ENCODE data around the gene JHY. TPM values are rescaled to one million over a fixed set of nuclear protein-coding genes. Genes with fewer than 3 reads are reported as not detected.

JHY gene
- total and polyA plus RNA-seq, 2 of the 8 experiments (the other 6 are each of a cell fraction or from before 2014, with no cell fraction given), result 0.29 to 0.91 TPM

DNA sequence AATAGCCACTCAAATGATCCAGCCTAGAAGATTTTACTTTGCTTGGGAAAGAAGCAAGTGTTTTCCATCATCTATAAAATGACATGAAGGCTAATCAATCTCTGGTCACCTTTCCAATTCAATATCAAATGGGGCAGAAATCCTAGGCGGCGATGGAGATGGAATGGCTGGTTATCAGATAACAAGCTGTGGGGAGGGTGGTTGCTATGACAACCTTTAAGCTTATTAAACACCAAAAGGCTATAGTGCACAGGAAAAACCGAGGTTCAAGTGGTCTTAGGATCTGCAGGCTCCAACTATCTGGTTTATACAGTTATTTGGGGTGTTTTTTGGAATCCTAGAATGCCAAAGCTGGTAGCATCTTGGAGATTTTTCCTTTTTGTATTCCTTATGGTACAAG, 113.0 kb downstream of the JHY start:
- Histone ChIP-seq H2BK20ac (ENCODE audit: low read length) (no peak overlapping the region), H3K9me3 (ENCODE audit: insufficient read depth in 2 of 2, low read depth in 1 of 2, low read length in 1 of 2) (no peaks in the 10 kb centered on the region), H3K79me1 (ENCODE audit: low read depth, low read length) (no peaks in the 10 kb centered on the region), H2BK12ac (ENCODE audit: low read depth, low read length) (no peak overlapping the region), H3K14ac (ENCODE audit: insufficient read length) (no peak overlapping the region), H3K27ac (ENCODE audit: low read depth, low read length) (no peak overlapping the region), H2AFZ (ENCODE audit: low read length) (no peak overlapping the region), H3K56ac (replicated peaks; ENCODE audit: insufficient read length, low read depth, low read length) (no peak overlapping the region), H4K20me1 (replicated peaks in 1 of 2; ENCODE audit: control insufficient read depth in 1 of 2, insufficient read depth in 2 of 2, low read length in 2 of 2) (no peaks in the 10 kb centered on the region), H3K4ac (replicated peaks; ENCODE audit: insufficient read length, low read depth, low read length) (no peak overlapping the region), H3K36me3 (ENCODE audit: control insufficient read depth in 2 of 4, insufficient read depth in 4 of 4, low read length in 3 of 4) (no peaks in the 10 kb centered on the region), H3K9ac (replicated peaks in 1 of 4; ENCODE audit: extremely low read depth in 1 of 4, low read depth in 3 of 4, low read length in 3 of 4) (no peak overlapping the region), H3K4me2 (ENCODE audit: insufficient read depth in 1 of 2, low read depth in 2 of 2, low read length in 2 of 2) (no peak overlapping the region), H3K23ac (ENCODE audit: insufficient read length) (no peak overlapping the region), H2AK5ac (ENCODE audit: low read depth, low read length) (no peak overlapping the region), H2BK120ac (replicated peaks; ENCODE audit: low read depth, low read length) (no peak overlapping the region), H2BK15ac (ENCODE audit: low read length) (no peak overlapping the region), H4K5ac (ENCODE audit: insufficient read length, low read depth, low read length) (no peak overlapping the region), H3K27me3 (replicated peaks in 1 of 4; ENCODE audit: control insufficient read depth in 3 of 4, extremely low read depth in 1 of 4, insufficient read depth in 3 of 4, low read length in 3 of 4) (no peaks in the 10 kb centered on the region), H3K4me1 (replicated peaks in 1 of 4; ENCODE audit: control insufficient read depth in 3 of 4, insufficient read depth in 4 of 4, low read length in 3 of 4) (peaks cover 0 to 7% (median 4%) of the 10 kb centered on the region in 4 experiments; a peak in 2 of 7 replicates), H3K18ac (ENCODE audit: extremely low read depth, low read length) (no peak overlapping the region), H4K8ac (ENCODE audit: extremely low read depth, insufficient read depth, low read length) (no peak overlapping the region), H3K79me2 (ENCODE audit: control insufficient read depth in 1 of 2, insufficient read depth in 2 of 2, low read length in 2 of 2) (no peaks in the 10 kb centered on the region), H3K4me3 (ENCODE audit: extremely low read depth in 1 of 4, insufficient read depth in 2 of 4, low read depth in 3 of 4, low read length in 4 of 4) (no peak overlapping the region), H2BK5ac (ENCODE audit: low read depth, low read length) (no peak overlapping the region), H4K91ac (replicated peaks; ENCODE audit: insufficient read length, low read length) (no peak overlapping the region), H3K23me2 (ENCODE audit: low read depth, low read length) (no peaks in the 10 kb centered on the region)
- ChIA-PET CTCF (ENCODE audit: partially characterized antibody) (interaction anchor here (0.6 to 1.6 kb wide), 5 partner anchors 10 to 202 kb away, joined by 3 to 6 read pairs (median 4); no protein-coding TSS in a partner anchor), POLR2A (ENCODE audit: partially characterized antibody) (no interaction called here)
- FAIRE-seq (no peak), DNase-seq (ENCODE audit: low read depth in 1 of 2, low spot score in 2 of 2) (no peak)
- 83% methylated on average over 3 of the region's 3 CpGs; no CpG with 5 or more reads in 1 of the 2 experiments for WGBS, 2 experiments (ENCODE audit: extremely low coverage in 1 of 2, insufficient coverage in 1 of 2, insufficient read length in 1 of 2, insufficient replicate concordance in 2 of 2, low coverage in 1 of 2, low lambda C conversion rate in 2 of 2, missing lambda C conversion rate in 1 of 2)
- TF ChIP-seq TEAD4 (IDR thresholded peaks at IDR 0.05; ENCODE audit: low read depth, low read length) (no peak), CREB1 (IDR thresholded peaks at IDR 0.05) (no peak), SAP30 (IDR thresholded peaks at IDR 0.05; ENCODE audit: insufficient read depth, insufficient replicate concordance, low read length) (no peak), TAF7 (optimal IDR thresholded peaks at IDR 0.05; ENCODE audit: borderline replicate concordance, low read depth, low read length) (no peak), SP1 (IDR thresholded peaks at IDR 0.05; ENCODE audit: low read depth, low read length) (no peak), EGR1 (IDR thresholded peaks at IDR 0.05; ENCODE audit: borderline replicate concordance, low read depth, low read length) (no peak), TBP (IDR thresholded peaks at IDR 0.05; ENCODE audit: low read depth, low read length) (no peak), PHF8 (conservative IDR thresholded peaks at IDR 0.05; ENCODE audit: low read depth, low read length) (no peak), YY1 (IDR thresholded peaks at IDR 0.05; ENCODE audit: low read depth, low read length) (no peak)

Measured in H1 (cell line).